AG04450 (cell line): ENCODE data around the gene C6orf118. TPM values are rescaled to one million over a fixed set of nuclear protein-coding genes. Genes with fewer than 3 reads are reported as not detected.

Source experiments
- CTCF ChIA-PET: fragments of 300-600, 350-600 bp; formaldehyde crosslinking; extraction: SDS; loops from one replicate; lab custom pipeline; 2022; ENCODE audit warnings: antibody characterized with exemption, inconsistent platforms; lab: Charles Lee
- POLR2A ChIA-PET: fragments of 350-600 bp; formaldehyde crosslinking; extraction: SDS; loops from one replicate; lab custom pipeline; 2021; ENCODE audit warnings: antibody characterized with exemption, inconsistent platforms; lab: Yijun Ruan, JAX
- DNase-seq: peaks from one replicate; pipeline ENCODE4 v3.0.0-alpha.2; 2011; ENCODE audit warnings: low read depth, low spot score
- H3K27ac ChIP-seq: one replicate; pipeline ENCODE4 v1.5.1; 2012; ENCODE audit warnings: low read depth, low read length, control low read depth
- H3K27me3 ChIP-seq: one replicate; pipeline ENCODE4 v1.6.0; 2012; ENCODE audit warnings: low read length; ENCODE audit not compliant: control insufficient read depth, insufficient read depth
- H3K4me3 ChIP-seq: 2 replicates; pipeline ENCODE4 v1.5.1; 2011; ENCODE audit warnings: mild to moderate bottlenecking, low read depth, low read length, control low read depth
- H3K9me3 ChIP-seq: 2 replicates; pipeline ENCODE4 v1.5.1; 2012; ENCODE audit warnings: low read length; ENCODE audit not compliant: control insufficient read depth, insufficient read depth
- polyA minus RNA-seq: library from RNA; depleted of rRNA, polyadenylated mRNA; stranded (reverse); fragments of >200 nt; gene quantifications from 2 replicates; pipeline ENCODE4 v1.2.3, GENCODE V29; 2011; rRNA and poly(A)+ RNA removed
- polyA plus RNA-seq: library from polyadenylated mRNA; depleted of rRNA; stranded (reverse); fragments of >200 nt; gene quantifications from 2 replicates; pipeline ENCODE4 v1.2.3, GENCODE V29; 2011; rRNA removed
- TF ChIP-seq, protein P1 (sequence below): IDR thresholded peaks from 2 replicates; pipeline ENCODE4 v1.5.1; 2011; ENCODE audit warnings: low read depth, low read length, control low read depth, inconsistent platforms

C6orf118 gene
- polyA plus RNA-seq = not detected in 2 replicates
- not detected in 2 replicates for polyA minus RNA-seq

- peaks cover 19% of the 10 kb centered on the region for H3K9me3 ChIP-seq
- ChIA-PET CTCF (no interaction called here), POLR2A (no interaction called here)
- H3K27ac ChIP-seq = no peak within 1 kb of the TSS
- no peak for DNase-seq
- H3K4me3 ChIP-seq = no peak within 1 kb of the TSS
- no peaks in the 10 kb centered on the region for H3K27me3 ChIP-seq
- TF ChIP-seq, protein P1, sequence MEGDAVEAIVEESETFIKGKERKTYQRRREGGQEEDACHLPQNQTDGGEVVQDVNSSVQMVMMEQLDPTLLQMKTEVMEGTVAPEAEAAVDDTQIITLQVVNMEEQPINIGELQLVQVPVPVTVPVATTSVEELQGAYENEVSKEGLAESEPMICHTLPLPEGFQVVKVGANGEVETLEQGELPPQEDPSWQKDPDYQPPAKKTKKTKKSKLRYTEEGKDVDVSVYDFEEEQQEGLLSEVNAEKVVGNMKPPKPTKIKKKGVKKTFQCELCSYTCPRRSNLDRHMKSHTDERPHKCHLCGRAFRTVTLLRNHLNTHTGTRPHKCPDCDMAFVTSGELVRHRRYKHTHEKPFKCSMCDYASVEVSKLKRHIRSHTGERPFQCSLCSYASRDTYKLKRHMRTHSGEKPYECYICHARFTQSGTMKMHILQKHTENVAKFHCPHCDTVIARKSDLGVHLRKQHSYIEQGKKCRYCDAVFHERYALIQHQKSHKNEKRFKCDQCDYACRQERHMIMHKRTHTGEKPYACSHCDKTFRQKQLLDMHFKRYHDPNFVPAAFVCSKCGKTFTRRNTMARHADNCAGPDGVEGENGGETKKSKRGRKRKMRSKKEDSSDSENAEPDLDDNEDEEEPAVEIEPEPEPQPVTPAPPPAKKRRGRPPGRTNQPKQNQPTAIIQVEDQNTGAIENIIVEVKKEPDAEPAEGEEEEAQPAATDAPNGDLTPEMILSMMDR = no peak
Observed at GRCh38 chr6:165308926-165309731, at the start of gene C6orf118. Gene C6orf118, minus strand, starts transcription at chr6:165309605. Its CDS starts 19 bp downstream, at chr6:165309586.

DNA sequence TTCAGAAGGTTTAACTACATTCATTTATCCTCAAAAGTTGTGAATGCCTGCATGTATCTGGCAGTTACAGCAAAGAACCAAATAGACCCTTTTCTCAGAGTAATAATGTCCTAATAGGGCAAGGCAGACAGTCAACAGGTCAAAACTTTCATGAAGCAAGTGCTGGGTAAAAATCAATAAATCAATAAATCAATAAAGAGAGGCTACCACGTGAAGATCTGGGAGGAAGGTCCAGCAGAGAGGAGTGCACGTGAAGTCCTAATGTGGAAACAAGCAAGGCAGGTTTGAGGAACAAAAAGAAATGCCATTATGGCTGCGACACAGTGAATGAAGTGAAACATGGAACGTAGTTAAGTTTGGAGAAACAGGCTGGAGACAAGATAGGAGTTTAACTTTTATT is 36.3 kb upstream of the C6orf118 start:
- TF ChIP-seq, protein P1 = no peak
- Histone ChIP-seq H3K4me3 (no peak overlapping the region), H3K27ac (no peak overlapping the region), H3K9me3 (peaks cover 14% of the 10 kb centered on the region), H3K27me3 (no peaks in the 10 kb centered on the region)
- no peak for DNase-seq
- CTCF ChIA-PET = no interaction called here
- POLR2A ChIA-PET = no interaction called here

DNA sequence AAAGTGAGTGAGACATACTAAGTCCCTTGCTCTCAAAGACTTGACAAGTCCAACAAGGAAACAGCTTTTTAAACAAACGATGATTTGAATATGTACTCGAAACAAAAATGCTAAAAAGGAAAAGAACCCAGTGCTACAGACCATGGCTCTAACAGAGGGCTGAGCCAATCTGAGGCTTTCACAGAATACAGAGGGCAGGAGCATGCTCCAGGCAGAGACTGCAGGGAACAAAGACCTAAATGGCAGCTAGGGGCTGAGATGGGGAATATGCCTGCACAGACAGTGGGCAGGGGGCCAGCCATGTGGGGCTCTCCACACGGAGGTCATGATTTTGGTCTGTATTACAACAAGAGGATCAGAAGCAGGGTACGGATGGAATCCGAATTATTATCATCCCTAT is 31.1 kb upstream of the C6orf118 start:
- ChIA-PET POLR2A (no interaction called here), CTCF (no interaction called here)
- Histone ChIP-seq H3K9me3 (peaks cover 15% of the 10 kb centered on the region), H3K27ac (no peak overlapping the region), H3K4me3 (no peak overlapping the region), H3K27me3 (no peaks in the 10 kb centered on the region)
- TF ChIP-seq, protein P1 = no peak
- no peak for DNase-seq

DNA sequence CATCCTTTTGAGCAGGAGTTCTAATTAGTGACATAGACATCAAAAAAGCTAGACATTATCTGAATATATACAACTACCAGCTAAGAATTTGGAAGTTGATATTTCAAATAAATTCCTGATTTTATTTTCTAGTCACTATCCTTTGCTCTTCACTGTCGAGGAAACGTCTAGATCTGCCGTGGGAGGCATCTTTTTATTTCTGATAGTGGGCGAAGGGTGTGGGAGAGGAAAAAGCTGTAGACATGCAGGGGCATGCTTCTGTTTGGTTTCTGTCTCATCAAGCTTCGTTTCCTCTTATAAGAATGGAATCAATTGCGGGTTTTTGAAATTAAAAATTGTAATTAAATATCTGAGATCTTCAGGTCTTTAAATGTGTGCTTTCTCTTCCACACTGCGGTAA is 16.2 kb upstream of the C6orf118 start:
- Histone ChIP-seq H3K9me3 (peaks cover 19% of the 10 kb centered on the region), H3K4me3 (no peak overlapping the region), H3K27me3 (no peaks in the 10 kb centered on the region), H3K27ac (no peak overlapping the region)
- no peak for DNase-seq
- ChIA-PET CTCF (no interaction called here), POLR2A (no interaction called here)
- TF ChIP-seq, protein P1 = no peak

DNA sequence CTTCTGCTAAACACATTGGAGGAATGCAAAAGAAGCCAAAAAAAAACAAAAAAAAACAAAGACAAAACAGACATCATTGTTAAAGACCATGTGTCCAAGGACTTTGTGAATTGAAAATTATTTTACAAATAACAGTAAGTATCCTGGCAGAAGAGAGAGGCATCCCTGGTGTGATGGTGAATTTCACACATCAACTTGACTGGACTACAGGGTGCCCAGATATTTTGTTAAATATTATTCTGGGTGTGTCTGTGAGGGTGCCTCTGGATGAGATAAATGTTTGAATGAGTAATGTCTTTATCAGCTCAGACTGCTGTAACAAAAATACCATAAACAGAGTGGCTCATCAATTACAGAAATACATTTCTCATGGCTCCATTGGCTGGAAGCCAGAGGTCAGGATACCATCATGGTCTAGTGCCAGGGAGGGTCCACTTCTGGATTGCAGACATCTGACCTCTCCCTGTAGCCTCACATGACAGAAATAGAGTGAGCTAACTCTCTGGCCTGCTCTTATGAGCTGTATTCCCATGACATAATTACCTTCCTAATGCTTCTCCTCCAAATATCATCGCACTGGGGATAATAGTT is 12.2 kb upstream of the C6orf118 start:
- POLR2A ChIA-PET = no interaction called here

More for the DNA sequence above, 12.2 kb upstream of the C6orf118 start:
- DNase-seq = no peak
- no peak overlapping the region for H3K4me3 ChIP-seq
- H3K27ac ChIP-seq = no peak overlapping the region
- CTCF ChIA-PET = no interaction called here
- TF ChIP-seq, protein P1 = no peak
- no peaks in the 10 kb centered on the region for H3K27me3 ChIP-seq
- peaks cover 22% of the 10 kb centered on the region for H3K9me3 ChIP-seq
